MM.1S (cell line): Measurements from ENCODE around the gene FKBP1A.

ENCODE experiments used
- EZH2 ChIP-seq: fragments of 300-600 bp; sonication (generic); optimal IDR thresholded peaks from 2 replicates; pipeline ENCODE3; 2017; ENCODE audit warnings: low read depth, mild to moderate bottlenecking, antibody characterized with exemption, low read length, mixed read lengths
- EZH2phosphoT487 ChIP-seq: fragments of 300-600 bp; sonication (generic); IDR thresholded peaks from 2 replicates; pipeline ENCODE4 v1.6.1; 2018; ENCODE audit warnings: antibody characterized with exemption, low read length
- TF ChIP-seq, protein P1 (sequence below): fragments of 300-600 bp; sonication (generic); IDR thresholded peaks from 2 replicates; pipeline ENCODE4 v1.5.1; 2016; ENCODE audit warnings: antibody characterized with exemption, low read length, mixed read lengths

DNA sequence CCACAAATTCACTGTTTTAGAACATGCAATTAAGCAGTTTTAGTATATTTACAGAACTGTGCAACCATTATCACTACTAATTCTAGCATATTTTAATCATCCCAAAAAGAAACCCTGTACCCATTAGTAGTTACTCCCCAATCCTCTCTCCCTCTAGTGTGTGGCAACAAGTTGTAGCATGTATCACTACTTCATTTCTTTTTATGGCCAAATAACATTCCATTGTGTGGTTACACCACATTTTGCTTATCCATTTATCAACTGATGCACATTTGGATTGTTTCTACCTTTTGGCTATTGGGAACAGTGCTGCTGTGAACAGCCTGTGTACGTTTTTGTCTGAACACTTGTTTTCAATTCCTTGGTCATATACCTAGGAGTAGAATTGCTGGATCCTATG, 31.5 kb upstream of the FKBP1A start:
- TF ChIP-seq, protein P1, sequence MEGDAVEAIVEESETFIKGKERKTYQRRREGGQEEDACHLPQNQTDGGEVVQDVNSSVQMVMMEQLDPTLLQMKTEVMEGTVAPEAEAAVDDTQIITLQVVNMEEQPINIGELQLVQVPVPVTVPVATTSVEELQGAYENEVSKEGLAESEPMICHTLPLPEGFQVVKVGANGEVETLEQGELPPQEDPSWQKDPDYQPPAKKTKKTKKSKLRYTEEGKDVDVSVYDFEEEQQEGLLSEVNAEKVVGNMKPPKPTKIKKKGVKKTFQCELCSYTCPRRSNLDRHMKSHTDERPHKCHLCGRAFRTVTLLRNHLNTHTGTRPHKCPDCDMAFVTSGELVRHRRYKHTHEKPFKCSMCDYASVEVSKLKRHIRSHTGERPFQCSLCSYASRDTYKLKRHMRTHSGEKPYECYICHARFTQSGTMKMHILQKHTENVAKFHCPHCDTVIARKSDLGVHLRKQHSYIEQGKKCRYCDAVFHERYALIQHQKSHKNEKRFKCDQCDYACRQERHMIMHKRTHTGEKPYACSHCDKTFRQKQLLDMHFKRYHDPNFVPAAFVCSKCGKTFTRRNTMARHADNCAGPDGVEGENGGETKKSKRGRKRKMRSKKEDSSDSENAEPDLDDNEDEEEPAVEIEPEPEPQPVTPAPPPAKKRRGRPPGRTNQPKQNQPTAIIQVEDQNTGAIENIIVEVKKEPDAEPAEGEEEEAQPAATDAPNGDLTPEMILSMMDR = no peak
- TF ChIP-seq EZH2 (no peak), EZH2phosphoT487 (no peak)
